Heart left ventricle (tissue), 16 donors: ENCODE data around the gene PCLO. TPM values are rescaled to one million over a fixed set of nuclear protein-coding genes. Genes with fewer than 3 reads are reported as not detected.

ENCODE experiments used
- ATAC-seq, 4 donors: fragments of 200-7000 bp; cut with Tn5 transposase; one replicate each; pipeline ENCODE4 v1.9.1; 2020 to 2022; ENCODE audit warnings: moderate library complexity in 4 of 4, mild to moderate bottlenecking in 3 of 4, moderate number of reproducible peaks in 1 of 4
- DNase-seq, 5 donors: peaks; one replicate each; pipeline ENCODE4 v3.0.0-alpha.2; 2020
- H3K27ac ChIP-seq, 12 donors: fragments of 200-600 bp; sonication (generic) in 4 of 12; one replicate each; pipeline versions ENCODE4 v1.5.0 to v1.8.0; 2016 to 2022; ENCODE audit warnings: mild to moderate bottlenecking in 2 of 12
- H3K27me3 ChIP-seq, 9 donors: fragments of 200-600 bp; sonication (generic) in 2 of 9; one replicate each; pipeline versions ENCODE4 v1.5.1 to v1.8.0; 2016 to 2022; ENCODE audit warnings: mild to moderate bottlenecking in 3 of 9
- H3K36me3 ChIP-seq, 9 donors: fragments of 200-600 bp; sonication (generic) in 2 of 9; one replicate each; pipeline versions ENCODE4 v1.5.0 to v1.8.0; 2018 to 2022; ENCODE audit warnings: mild to moderate bottlenecking in 2 of 9
- H3K4me1 ChIP-seq, 12 donors: fragments of 200-600 bp; sonication (generic) in 4 of 12; one replicate each; pipeline versions ENCODE4 v1.5.0 to v1.8.0; 2016 to 2022; ENCODE audit warnings: mild to moderate bottlenecking in 3 of 12
- H3K4me3 ChIP-seq, 12 donors: fragments of 200-600 bp; sonication (generic) in 4 of 12; one replicate each; pipeline versions ENCODE4 v1.5.0 to v1.8.0; 2017 to 2022; ENCODE audit warnings: mild to moderate bottlenecking in 9 of 12, moderate library complexity in 4 of 12
- H3K9me3 ChIP-seq, 12 donors: fragments of 200-600 bp; sonication (generic) in 4 of 12; one replicate each; pipeline versions ENCODE4 v1.5.0 to v1.8.0; 2016 to 2022; ENCODE audit warnings: mild to moderate bottlenecking in 1 of 12
- CTCF ChIP-seq, 12 donors: fragments of 200-600 bp; sonication (generic) in 4 of 12; IDR thresholded peaks; one replicate each; pipeline versions ENCODE4 v1.5.0 to v1.8.0; 2018 to 2022; ENCODE audit warnings: antibody characterized with exemption in 12 of 12, mild to moderate bottlenecking in 5 of 12
- POLR2A ChIP-seq, 2 donors: fragments of 450-650 bp; IDR thresholded peaks; one replicate each; pipeline ENCODE4 v1.6.1; 2017; ENCODE audit warnings: antibody characterized with exemption in 2 of 2, mild to moderate bottlenecking in 2 of 2, moderate library complexity in 2 of 2
- WGBS, 4 donors: extraction: QIAGEN DNeasy Blood & Tissue Kit in 2 of 4; methylation state at CpG; one replicate each; pipeline versions ENCODE4 v1.1.5 to v1.1.7; 2013 to 2018; 5-methylcytosine and 5-hydroxymethylcytosine counted together
- intact Hi-C, 10 donors: fragments of 100-400 bp; cut with DNase I; formaldehyde crosslinking; loops; one replicate each; pipeline versions ENCODE4 v1.11.1 to v1.14.2; 2022
- polyA plus RNA-seq, 2 donors: library from polyadenylated mRNA; stranded (reverse); fragments of 200-250 nt; gene quantifications; one replicate each; pipeline ENCODE4 v1.2.3, GENCODE V29; 2013
- total RNA-seq, 9 donors: library from RNA; depleted of rRNA in 2 of 9; stranded (reverse); fragments of >200 nt in 2 of 9; fragmentation: NEBNext Ultra II Directional in 3 of 9; extraction: Animal tissue kit (Norgen Biotek cat#: 25700) in 3 of 9; gene quantifications; one replicate each; pipeline versions ENCODE4 v1.1.0 to v1.2.4, GENCODE V29; 2016 to 2023
- donor health status: ischemic (EF 13 %, LVEDD 7.1; RV severe dilation, severe dysfunction).
- donor health status: healthy with polysubstance abuse.
- donor health status: DM: no; HTN: yes; CAD: no.
- donor health status: DM: no; HTN: no; CAD: no.
- donor health status: ischemic (EF 25% LVEDD 6.9; RV normal size, moderate dysfunction).
- donor health status: ischemic (EF 25% LVEDD 5.7; RV mildly dilated, moderate dysfunction).
- donor health status: healthy.
- donor health status: DM: yes; HTN: yes; CAD: no.
- donor health status: ischemic (EF 35%, LVEDD 5.7; RV mildly dilated, moderate dysfunction).
- donor health status: nonischemic (EF 11% LVEDD 7.7; RV severe dilation, severe dysfunction).
- donor health status: DM: yes; HTN: yes; CAD: no.
- donor health status: PGD.
- donor health status: ischemic (EF 29% LVEDD 5.4; RV normal size, mild dysfunction).
- donor health status: nonischemic (EF 23%, LVEDD 6.1; RV moderate dilation, normal function).

Gene PCLO
- total and polyA plus RNA-seq, 11 donors = 0.21 to 9.3 (median 2.9) TPM

- H3K9me3 ChIP-seq = peaks cover 0 to 6% (median 0%) of the 10 kb centered on the region in 12 donors
- WGBS, 4 donors = 61 to 69% (median 68%) methylated on average over 1 of the region's 1 CpG
- no peak for ATAC-seq
- no peak for DNase-seq
- no peaks in the 10 kb centered on the region for H3K27me3 ChIP-seq
- H3K4me3 ChIP-seq = no peak overlapping the region
- intact Hi-C loops = no loop called here
- H3K27ac ChIP-seq = no peak overlapping the region
- TF ChIP-seq POLR2A (IDR thresholded peaks at IDR 0.05) (no peak), CTCF (IDR thresholded peaks at IDR 0.05) (no peak)
- no peaks in the 10 kb centered on the region for H3K4me1 ChIP-seq
- no peaks in the 10 kb centered on the region for H3K36me3 ChIP-seq
Observed at GRCh38 chr7:82957521-82957920, 205.2 kb downstream of the PCLO start.

DNA sequence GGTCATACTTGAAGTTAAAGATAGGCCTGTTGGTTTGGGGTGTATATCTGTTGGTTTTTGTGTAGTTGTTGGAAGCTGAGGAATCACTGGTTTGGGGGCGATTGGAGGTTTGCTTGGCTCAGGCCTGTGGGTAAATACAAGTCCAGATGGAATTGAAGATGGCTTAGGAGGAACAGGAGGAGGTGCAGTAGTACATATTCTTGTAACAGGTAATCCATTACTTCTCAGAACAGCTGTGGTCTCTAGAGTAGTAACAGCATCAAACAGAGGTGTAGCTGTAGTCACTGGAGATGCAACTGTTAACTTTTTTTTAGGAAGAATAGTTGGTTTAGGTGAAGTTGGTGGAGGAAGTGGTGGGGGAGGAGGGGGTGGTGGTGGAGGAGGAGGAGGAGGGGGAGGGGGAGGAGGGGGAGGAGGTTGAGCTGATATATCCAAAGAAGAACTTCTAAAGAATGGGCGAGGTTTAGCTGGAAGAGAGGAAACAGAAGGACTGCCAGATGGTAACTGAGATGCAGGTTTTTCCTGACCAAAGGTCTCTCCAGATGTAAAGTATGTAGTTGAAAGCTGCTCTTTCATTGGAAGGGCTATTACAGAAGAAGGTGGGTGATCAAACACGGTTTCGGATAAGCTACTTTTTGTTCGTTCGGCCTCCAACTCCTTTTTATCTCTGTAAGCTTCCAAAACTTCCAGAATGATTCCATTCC is 209.2 kb downstream of the PCLO start:
- intact Hi-C loops = no loop called here
- no peak overlapping the region for H3K4me3 ChIP-seq
- ATAC-seq = no peak
- TF ChIP-seq POLR2A (IDR thresholded peaks at IDR 0.05) = no peak
- no peak for TF ChIP-seq CTCF (IDR thresholded peaks at IDR 0.05)
- H3K27me3 ChIP-seq = no peaks in the 10 kb centered on the region
- H3K9me3 ChIP-seq = peaks cover 0 to 3% (median 0%) of the 10 kb centered on the region in 12 donors
- no peaks in the 10 kb centered on the region for H3K4me1 ChIP-seq
- DNase-seq = no peak
- H3K36me3 ChIP-seq = no peaks in the 10 kb centered on the region
- H3K27ac ChIP-seq = no peak overlapping the region
- WGBS, 4 donors = 88 to 90% (median 89%) methylated on average over 6 of the region's 6 CpGs

DNA sequence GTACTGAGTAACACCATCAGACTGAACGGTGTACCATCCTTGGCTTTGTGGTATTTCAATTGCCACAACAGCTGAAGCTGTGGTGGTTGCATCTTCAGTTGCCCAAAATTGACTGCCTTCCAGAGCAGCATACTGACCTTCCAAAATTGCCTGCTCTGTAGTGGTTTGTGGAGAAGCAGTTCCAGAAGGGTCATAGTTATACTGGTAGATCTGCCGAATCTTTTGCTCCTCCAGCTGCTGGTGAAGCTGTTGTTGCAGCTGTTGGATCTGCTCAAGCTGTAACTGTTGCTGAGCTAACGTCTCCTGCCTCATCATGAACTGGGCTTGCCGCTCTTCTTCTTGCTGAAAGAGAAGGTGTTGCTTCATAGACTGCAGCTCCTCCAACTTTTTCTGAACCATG is 212.2 kb downstream of the PCLO start:
- intact Hi-C loops = no loop called here
- Histone ChIP-seq H3K4me3 (no peak overlapping the region), H3K9me3 (no peaks in the 10 kb centered on the region), H3K27ac (no peak overlapping the region), H3K36me3 (no peaks in the 10 kb centered on the region), H3K27me3 (no peaks in the 10 kb centered on the region), H3K4me1 (no peaks in the 10 kb centered on the region)
- DNase-seq (no peak), ATAC-seq (no peak)
- 82 to 92% (median 85%) methylated on average over 4 of the region's 4 CpGs for WGBS, 4 donors
- TF ChIP-seq POLR2A (IDR thresholded peaks at IDR 0.05) (no peak), CTCF (IDR thresholded peaks at IDR 0.05) (no peak)

DNA sequence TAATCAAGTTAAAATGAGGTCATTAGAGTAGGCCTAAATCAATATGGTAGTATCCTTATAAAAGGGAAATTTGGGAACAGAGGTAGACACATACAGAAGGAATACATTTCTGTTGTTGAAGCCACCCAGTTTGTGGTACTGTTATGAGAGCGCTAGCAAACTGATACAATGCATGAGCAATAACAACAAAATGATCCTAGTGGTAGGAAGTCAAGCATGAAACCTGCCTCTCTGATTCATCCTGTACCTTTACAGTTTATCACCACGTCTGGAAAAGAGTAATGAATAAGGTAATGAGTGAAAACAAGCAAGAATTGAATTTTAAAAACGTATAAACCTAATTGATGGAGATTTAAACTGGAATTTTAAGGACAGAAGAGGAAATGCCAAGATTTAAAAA is 217.2 kb downstream of the PCLO start:
- no peak overlapping the region for H3K4me3 ChIP-seq
- no peaks in the 10 kb centered on the region for H3K27me3 ChIP-seq
- H3K27ac ChIP-seq = no peak overlapping the region
- no peak for TF ChIP-seq POLR2A (IDR thresholded peaks at IDR 0.05)
- TF ChIP-seq CTCF (IDR thresholded peaks at IDR 0.05) = no peak
- DNase-seq (no peak), ATAC-seq (no peak)
- no peaks in the 10 kb centered on the region for H3K9me3 ChIP-seq
- no peaks in the 10 kb centered on the region for H3K36me3 ChIP-seq
- WGBS, 4 donors = 70 to 72% (median 71%) methylated on average over 3 of the region's 3 CpGs
- intact Hi-C loops = no loop called here
- no peaks in the 10 kb centered on the region for H3K4me1 ChIP-seq
